K562 (cell line): ENCODE results near the gene NONO.

Experiments used
- ATF1 ChIP-seq, 2 experiments: fragments of 450-650 bp in 1 of 2; IDR thresholded peaks; 2 replicates each; pipeline ENCODE4 v1.6.1; 2016; ENCODE audit warnings: missing compliant biosample characterization in 1 of 2, missing genetic modification characterization in 1 of 2
- ATF3 ChIP-seq, 2 experiments: fragments of 450-650 bp in 1 of 2; sonication (generic) in 1 of 2; formaldehyde crosslinking in 1 of 2; IDR thresholded peaks in 1 of 2; conservative IDR thresholded peaks in 1 of 2; 2 replicates each; pipeline versions ENCODE4 v1.6.1 to v1.8.1; 2016 to 2023; ENCODE audit warnings: mild to moderate bottlenecking in 2 of 2, moderate library complexity in 2 of 2, inconsistent platforms in 1 of 2, missing genetic modification reagents in 1 of 2
- CEBPB ChIP-seq: fragments of 450-650 bp; IDR thresholded peaks from 2 replicates; pipeline ENCODE4 v1.6.1; 2016; ENCODE audit warnings: missing genetic modification characterization, missing compliant biosample characterization
- COPS2 ChIP-seq: fragments of 450-650 bp; conservative IDR thresholded peaks from 2 replicates; pipeline ENCODE4 v1.6.1; 2016; ENCODE audit warnings: mild to moderate bottlenecking, moderate library complexity
- CTCF ChIP-seq, 3 experiments: IDR thresholded peaks in 2 of 3; conservative IDR thresholded peaks in 1 of 3; 2 replicates each; pipeline ENCODE4 v1.5.1; 2011 to 2012; ENCODE audit warnings: low read length in 3 of 3, mild to moderate bottlenecking in 3 of 3, control low read depth in 2 of 3, improper control_type of control experiment in 1 of 3, inconsistent platforms in 1 of 3, low read depth in 1 of 3, mixed read lengths in 1 of 3, moderate library complexity in 1 of 3; ENCODE audit not compliant: insufficient read depth in 2 of 3
- E2F1 ChIP-seq: sonication (generic); formaldehyde crosslinking; IDR thresholded peaks from 2 replicates; pipeline ENCODE4 v1.8.1; 2023; ENCODE audit warnings: mild to moderate bottlenecking, missing genetic modification reagents, moderate library complexity
- HBP1 ChIP-seq: fragments of 450-650 bp; formaldehyde crosslinking; IDR thresholded peaks from 2 replicates; pipeline ENCODE4 v1.4.0; 2022; ENCODE audit warnings: missing genetic modification characterization
- HMG20A ChIP-seq: fragments of 450-650 bp; formaldehyde crosslinking; conservative IDR thresholded peaks from 2 replicates; pipeline ENCODE4 v1.4.0; 2020; ENCODE audit warnings: mild to moderate bottlenecking, mixed read lengths
- POLR2A ChIP-seq: fragments of 450-650 bp; conservative IDR thresholded peaks from 2 replicates; pipeline ENCODE4 v1.6.1; 2016
- ZBED1 ChIP-seq: IDR thresholded peaks from 2 replicates; pipeline ENCODE4 v1.6.1; 2014

- TF ChIP-seq ZBED1 (no peak), CTCF (IDR thresholded peaks at IDR 0.05 in 2 of 3, conservative IDR thresholded peaks at IDR 0.05 in 1 of 3; ENCODE audit: insufficient read depth in 2 of 3, low read depth in 1 of 3, low read length in 3 of 3) (no peak), ATF1 (CRISPR knock-in tag; IDR thresholded peaks at IDR 0.05) (no peak), ATF1 (tag; IDR thresholded peaks at IDR 0.05) (no peak), ATF3 (IDR thresholded peaks at IDR 0.05) (no peak), ATF3 (CRISPR knock-in tag; conservative IDR thresholded peaks at IDR 0.05) (no peak), COPS2 (no peak), CEBPB (tag) (0 out of 2 replicates have a peak, but pooled peaks have one; percentile 37), E2F1 (CRISPR knock-in tag) (no peak), HBP1 (no peak), HMG20A (CRISPR knock-in tag) (no peak), POLR2A (no peak)
Measured at GRCh38 chrX:71298119-71298518, 14.7 kb downstream of the NONO start.
